Endometrial microvascular endothelial cells (primary cell): ENCODE data around the gene PTGIR. TPM values are rescaled to one million over a fixed set of nuclear protein-coding genes. Genes with fewer than 3 reads are reported as not detected.

Source experiments
- in situ Hi-C: cut with HindIII; loops from 2 replicates; pipeline ENCODE4 v1.10.0; 2017; ENCODE audit warnings: low sequenced_read_pairs, low pct_unique_long_range_greater_than_20kb; ENCODE audit errors: inconsistent ontology term
- total RNA-seq: library from RNA; depleted of rRNA; stranded (reverse); fragments of >200 nt; gene quantifications from one replicate; pipeline ENCODE4 v1.2.3, GENCODE V29; 2015; ENCODE audit errors: inconsistent ontology term

Gene PTGIR
- total RNA-seq: 0.46 TPM

- in situ Hi-C loops: no loop called here
Measured at GRCh38 chr19:46624958-46625661, at the start of gene PTGIR. PTGIR (minus strand) TSS chr19:46625089; CDS start chr19:46624225, 864 bp downstream.

- in situ Hi-C loops: no loop called here
Measured at GRCh38 chr19:46670813-46671212, 45.9 kb upstream of the PTGIR start.

GRCh38 chr19:46668662-46669061 is 43.8 kb upstream of the PTGIR start:
- in situ Hi-C loops: no loop called here

GRCh38 chr19:46665072-46665471 is 40.2 kb upstream of the PTGIR start:
- in situ Hi-C loops: no loop called here

GRCh38 chr19:46661735-46662592 is 37.1 kb upstream of the PTGIR start:
- in situ Hi-C loops: no loop called here

GRCh38 chr19:46661020-46661731 is 36.3 kb upstream of the PTGIR start, which contains the start of gene DACT3:
DACT3 (minus strand) TSS chr19:46661182; CDS start chr19:46661064, 118 bp downstream.
- in situ Hi-C loops: no loop called here

GRCh38 chr19:46660551-46661019 is 35.7 kb upstream of the PTGIR start:
- in situ Hi-C loops: no loop called here

- in situ Hi-C loops: no loop called here
Measured at GRCh38 chr19:46660008-46660517, 35.2 kb upstream of the PTGIR start.

- in situ Hi-C loops: no loop called here
Measured at GRCh38 chr19:46659151-46660007, 34.5 kb upstream of the PTGIR start.

- in situ Hi-C loops: no loop called here
Measured at GRCh38 chr19:46656541-46656940, 31.7 kb upstream of the PTGIR start.

GRCh38 chr19:46654621-46655152 is 29.8 kb upstream of the PTGIR start:
- in situ Hi-C loops: no loop called here

- in situ Hi-C loops: no loop called here
Measured at GRCh38 chr19:46650445-46650844, 25.6 kb upstream of the PTGIR start.

GRCh38 chr19:46648961-46649960 is 24.4 kb upstream of the PTGIR start:
- in situ Hi-C loops: no loop called here

GRCh38 chr19:46648060-46648960 is 23.4 kb upstream of the PTGIR start:
- in situ Hi-C loops: no loop called here

- in situ Hi-C loops: no loop called here
Measured at GRCh38 chr19:46646402-46646801, 21.5 kb upstream of the PTGIR start.

GRCh38 chr19:46644720-46645119 is 19.8 kb upstream of the PTGIR start:
- in situ Hi-C loops: no loop called here
